Fibroblast of the conjunctiva (primary cell): ENCODE results near the gene SYS1.

Experiments used
- DNase-seq: peaks from one replicate; pipeline ENCODE4 v3.0.0-alpha.2; 2010; ENCODE audit warnings: low read depth

SYS1 gene

GRCh38 chr20:45416917-45417316, 54.0 kb downstream of the SYS1 start:
- no peak for DNase-seq
